Nephron (organoid): ENCODE data around the gene CNTNAP2.

Experiments
- H3K27ac Mint-ChIP-seq, 3 experiments: 2 replicates each; pipeline ENCODE4 v1.8.0; 2020; ENCODE audit warnings: mixed read lengths in 3 of 3, mild to moderate bottlenecking in 2 of 3, moderate library complexity in 1 of 3
- H3K27me3 Mint-ChIP-seq: 2 replicates; pipeline ENCODE4 v1.8.0; 2021; ENCODE audit warnings: low read depth, mild to moderate bottlenecking, moderate library complexity, mixed read lengths
- H3K36me3 Mint-ChIP-seq: 2 replicates; pipeline ENCODE4 v1.8.0; 2020; ENCODE audit warnings: low read depth, mixed read lengths
- H3K4me1 Mint-ChIP-seq: 2 replicates; pipeline ENCODE4 v1.8.0; 2020; ENCODE audit warnings: mixed read lengths
- H3K4me3 Mint-ChIP-seq, 3 experiments: 2 replicates each; pipeline ENCODE4 v1.8.0; 2020; ENCODE audit warnings: mild to moderate bottlenecking in 3 of 3, mixed read lengths in 3 of 3, moderate library complexity in 2 of 3
- H3K9me3 Mint-ChIP-seq: 2 replicates; pipeline ENCODE4 v1.8.0; 2020; ENCODE audit warnings: mixed read lengths
- TF ChIP-seq, protein P1 (sequence below), 3 experiments: fragments of 200-600 bp; sonication (generic); IDR thresholded peaks; one replicate each; pipeline ENCODE4 v1.5.0; 2021; ENCODE audit warnings: antibody characterized with exemption in 3 of 3; ENCODE audit not compliant: unreplicated experiment in 3 of 3

CNTNAP2 gene

DNA sequence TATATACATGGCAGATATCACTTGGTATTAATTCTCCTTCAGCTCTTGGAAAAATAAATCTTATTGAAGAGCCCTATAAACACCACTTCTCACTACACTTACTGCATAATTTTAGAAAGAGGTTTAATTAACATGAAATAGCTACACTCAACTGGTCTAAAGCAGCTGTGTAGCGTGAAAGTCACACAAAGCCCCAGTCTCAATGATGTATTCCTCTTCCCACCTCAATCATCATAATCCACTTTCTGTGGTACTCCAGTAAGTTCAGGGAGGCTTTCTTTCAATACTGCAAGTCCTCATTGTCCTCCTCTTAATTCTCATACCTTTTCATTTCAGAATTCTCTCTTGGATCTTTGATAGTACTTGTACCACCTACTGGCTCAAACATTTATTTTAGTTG lies 688.0 kb downstream of the CNTNAP2 start:
- Mint-ChIP-seq H3K4me3 (no peak overlapping the region), H3K27me3 (no peaks in the 10 kb centered on the region), H3K4me1 (no peaks in the 10 kb centered on the region), H3K27ac (no peak overlapping the region), H3K9me3 (peaks cover 2% of the 10 kb centered on the region), H3K36me3 (no peaks in the 10 kb centered on the region)
- TF ChIP-seq, protein P1, sequence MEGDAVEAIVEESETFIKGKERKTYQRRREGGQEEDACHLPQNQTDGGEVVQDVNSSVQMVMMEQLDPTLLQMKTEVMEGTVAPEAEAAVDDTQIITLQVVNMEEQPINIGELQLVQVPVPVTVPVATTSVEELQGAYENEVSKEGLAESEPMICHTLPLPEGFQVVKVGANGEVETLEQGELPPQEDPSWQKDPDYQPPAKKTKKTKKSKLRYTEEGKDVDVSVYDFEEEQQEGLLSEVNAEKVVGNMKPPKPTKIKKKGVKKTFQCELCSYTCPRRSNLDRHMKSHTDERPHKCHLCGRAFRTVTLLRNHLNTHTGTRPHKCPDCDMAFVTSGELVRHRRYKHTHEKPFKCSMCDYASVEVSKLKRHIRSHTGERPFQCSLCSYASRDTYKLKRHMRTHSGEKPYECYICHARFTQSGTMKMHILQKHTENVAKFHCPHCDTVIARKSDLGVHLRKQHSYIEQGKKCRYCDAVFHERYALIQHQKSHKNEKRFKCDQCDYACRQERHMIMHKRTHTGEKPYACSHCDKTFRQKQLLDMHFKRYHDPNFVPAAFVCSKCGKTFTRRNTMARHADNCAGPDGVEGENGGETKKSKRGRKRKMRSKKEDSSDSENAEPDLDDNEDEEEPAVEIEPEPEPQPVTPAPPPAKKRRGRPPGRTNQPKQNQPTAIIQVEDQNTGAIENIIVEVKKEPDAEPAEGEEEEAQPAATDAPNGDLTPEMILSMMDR (IDR thresholded peaks at IDR 0.05; ENCODE audit: unreplicated experiment in 3 of 3) = no peak

DNA sequence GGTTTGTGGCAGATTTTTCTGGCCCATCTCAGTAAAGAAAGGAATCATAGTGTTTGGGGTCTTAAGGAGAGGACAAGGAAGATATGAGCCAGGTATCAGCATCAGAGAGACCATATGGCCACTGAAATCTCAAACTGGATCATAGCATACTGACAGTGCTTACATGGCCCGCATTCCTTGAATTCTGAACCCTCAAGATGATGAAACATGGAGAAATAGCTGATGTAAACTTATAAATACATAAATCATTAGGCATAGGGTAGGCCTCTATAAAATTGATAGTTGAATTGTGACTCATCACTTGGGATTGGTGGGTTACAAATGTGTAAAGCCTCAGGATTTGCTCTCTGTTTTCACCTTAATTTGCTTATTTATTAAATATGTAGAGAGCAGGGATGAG lies 688.5 kb downstream of the CNTNAP2 start:
- TF ChIP-seq, protein P1 (IDR thresholded peaks at IDR 0.05; ENCODE audit: unreplicated experiment in 3 of 3) = no peak
- H3K27ac Mint-ChIP-seq = no peak overlapping the region
- peaks cover 5% of the 10 kb centered on the region for H3K9me3 Mint-ChIP-seq
- H3K4me3 Mint-ChIP-seq = no peak overlapping the region
- H3K4me1 Mint-ChIP-seq = no peaks in the 10 kb centered on the region
- no peaks in the 10 kb centered on the region for H3K36me3 Mint-ChIP-seq
- H3K27me3 Mint-ChIP-seq = no peaks in the 10 kb centered on the region

- no peaks in the 10 kb centered on the region for H3K4me1 Mint-ChIP-seq
- H3K4me3 Mint-ChIP-seq = no peak overlapping the region
- no peaks in the 10 kb centered on the region for H3K36me3 Mint-ChIP-seq
- H3K27me3 Mint-ChIP-seq = no peaks in the 10 kb centered on the region
- no peak overlapping the region for H3K27ac Mint-ChIP-seq
- peaks cover 2% of the 10 kb centered on the region for H3K9me3 Mint-ChIP-seq
- TF ChIP-seq, protein P1 (IDR thresholded peaks at IDR 0.05; ENCODE audit: unreplicated experiment in 3 of 3) = no peak
Measured at GRCh38 chr7:146826329-146826728, 709.7 kb downstream of the CNTNAP2 start.

GRCh38 chr7:146830686-146831085 lies 714.1 kb downstream of the CNTNAP2 start:
- Mint-ChIP-seq H3K27me3 (no peaks in the 10 kb centered on the region), H3K9me3 (no peaks in the 10 kb centered on the region), H3K27ac (no peak overlapping the region), H3K4me3 (no peak overlapping the region), H3K4me1 (no peaks in the 10 kb centered on the region), H3K36me3 (no peaks in the 10 kb centered on the region)
- TF ChIP-seq, protein P1 (IDR thresholded peaks at IDR 0.05; ENCODE audit: unreplicated experiment in 3 of 3) = no peak

- TF ChIP-seq, protein P1 (IDR thresholded peaks at IDR 0.05; ENCODE audit: unreplicated experiment in 3 of 3) = no peak
- no peak overlapping the region for H3K4me3 Mint-ChIP-seq
- no peaks in the 10 kb centered on the region for H3K36me3 Mint-ChIP-seq
- H3K27me3 Mint-ChIP-seq = no peaks in the 10 kb centered on the region
- no peaks in the 10 kb centered on the region for H3K9me3 Mint-ChIP-seq
- no peaks in the 10 kb centered on the region for H3K4me1 Mint-ChIP-seq
- no peak overlapping the region for H3K27ac Mint-ChIP-seq
Measured at GRCh38 chr7:146831875-146832274, 715.3 kb downstream of the CNTNAP2 start.

GRCh38 chr7:146844405-146844804 lies 727.8 kb downstream of the CNTNAP2 start:
- TF ChIP-seq, protein P1 (IDR thresholded peaks at IDR 0.05; ENCODE audit: unreplicated experiment in 3 of 3) = no peak
- peaks cover 4% of the 10 kb centered on the region for H3K9me3 Mint-ChIP-seq
- H3K27ac Mint-ChIP-seq = no peak overlapping the region
- H3K4me1 Mint-ChIP-seq = no peaks in the 10 kb centered on the region
- H3K27me3 Mint-ChIP-seq = no peaks in the 10 kb centered on the region
- no peak overlapping the region for H3K4me3 Mint-ChIP-seq
- no peaks in the 10 kb centered on the region for H3K36me3 Mint-ChIP-seq
